Breast epithelium (tissue), 3 donors: Measurements from ENCODE around the gene NEGR1.

ENCODE experiments used
- POLR2A ChIP-seq: fragments of 450-650 bp; IDR thresholded peaks from one replicate; pipeline ENCODE4 v1.6.1; 2016; ENCODE audit warnings: antibody characterized with exemption, mild to moderate bottlenecking, moderate library complexity
- TF ChIP-seq, protein P1 (sequence below), 3 donors: fragments of 450-650 bp; IDR thresholded peaks; one replicate each; pipeline ENCODE4 v1.5.1; 2016 to 2017; ENCODE audit warnings: antibody characterized with exemption in 3 of 3, mild to moderate bottlenecking in 3 of 3, moderate library complexity in 3 of 3

DNA sequence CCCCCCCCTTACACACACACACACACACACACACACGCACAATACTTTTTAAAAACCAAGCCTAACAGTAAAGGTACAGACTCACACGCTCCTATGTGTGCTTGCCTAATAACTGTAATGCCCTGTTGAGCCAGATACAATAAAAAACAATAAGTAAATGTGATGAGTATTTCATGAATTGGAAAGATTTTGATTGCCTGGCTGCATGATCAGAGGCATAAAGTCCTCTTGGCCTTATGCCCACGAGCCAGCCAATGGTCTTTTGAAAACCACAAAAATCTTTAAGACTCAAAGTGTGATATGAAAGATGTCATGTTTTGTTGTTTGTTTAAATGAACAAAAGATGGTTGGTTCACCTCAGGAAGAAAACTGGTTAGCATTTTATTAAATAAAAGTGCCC is 759.6 kb downstream of the NEGR1 start:
- no peak for TF ChIP-seq POLR2A
- TF ChIP-seq, protein P1, sequence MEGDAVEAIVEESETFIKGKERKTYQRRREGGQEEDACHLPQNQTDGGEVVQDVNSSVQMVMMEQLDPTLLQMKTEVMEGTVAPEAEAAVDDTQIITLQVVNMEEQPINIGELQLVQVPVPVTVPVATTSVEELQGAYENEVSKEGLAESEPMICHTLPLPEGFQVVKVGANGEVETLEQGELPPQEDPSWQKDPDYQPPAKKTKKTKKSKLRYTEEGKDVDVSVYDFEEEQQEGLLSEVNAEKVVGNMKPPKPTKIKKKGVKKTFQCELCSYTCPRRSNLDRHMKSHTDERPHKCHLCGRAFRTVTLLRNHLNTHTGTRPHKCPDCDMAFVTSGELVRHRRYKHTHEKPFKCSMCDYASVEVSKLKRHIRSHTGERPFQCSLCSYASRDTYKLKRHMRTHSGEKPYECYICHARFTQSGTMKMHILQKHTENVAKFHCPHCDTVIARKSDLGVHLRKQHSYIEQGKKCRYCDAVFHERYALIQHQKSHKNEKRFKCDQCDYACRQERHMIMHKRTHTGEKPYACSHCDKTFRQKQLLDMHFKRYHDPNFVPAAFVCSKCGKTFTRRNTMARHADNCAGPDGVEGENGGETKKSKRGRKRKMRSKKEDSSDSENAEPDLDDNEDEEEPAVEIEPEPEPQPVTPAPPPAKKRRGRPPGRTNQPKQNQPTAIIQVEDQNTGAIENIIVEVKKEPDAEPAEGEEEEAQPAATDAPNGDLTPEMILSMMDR (IDR thresholded peaks at IDR 0.05): no peak
